HFFc6 (cell line): Measurements from ENCODE around the gene SF3B1. TPM values are rescaled to one million over a fixed set of nuclear protein-coding genes. Genes with fewer than 3 reads are reported as not detected.
"Not testable (repeated sequence)": the region's sequence is repeated elsewhere in the genome, so short reads cannot be mapped to it uniquely, and the experiment has no call there.

ENCODE experiments used
- DNase-seq: peaks from one replicate; pipeline ENCODE4 v3.0.0-alpha.2; 2018
- H3K27ac Mint-ChIP-seq: 2 replicates; pipeline ENCODE4 v1.8.0; 2020; ENCODE audit warnings: mild to moderate bottlenecking, mixed read lengths
- H3K27me3 Mint-ChIP-seq: 2 replicates; pipeline ENCODE4 v1.8.0; 2021; ENCODE audit warnings: mild to moderate bottlenecking, moderate library complexity, mixed read lengths; ENCODE audit not compliant: insufficient read depth
- H3K36me3 Mint-ChIP-seq: 2 replicates; pipeline ENCODE4 v1.8.0; 2021; ENCODE audit warnings: low read depth, mixed read lengths
- H3K4me1 Mint-ChIP-seq: 2 replicates; pipeline ENCODE4 v1.8.0; 2020; ENCODE audit warnings: low read depth, mixed read lengths
- H3K4me3 Mint-ChIP-seq: 2 replicates; pipeline ENCODE4 v1.8.0; 2020; ENCODE audit warnings: mild to moderate bottlenecking, moderate library complexity, mixed read lengths
- H3K9me3 Mint-ChIP-seq: 2 replicates; pipeline ENCODE4 v1.8.0; 2020; ENCODE audit warnings: mild to moderate bottlenecking, mixed read lengths
- total RNA-seq, 6 experiments: library from RNA; stranded (reverse); fragmentation: NEBNext Ultra II Directional; extraction: Animal tissue kit (Norgen Biotek cat#: 25700); gene quantifications; 2 replicates in 1 of 6; 3 replicates in 5 of 6; pipeline ENCODE4 v1.2.3, GENCODE V29; 2021
- TF ChIP-seq, protein P1 (sequence below): fragments of 200-600 bp; sonication (generic); IDR thresholded peaks from 2 replicates; pipeline ENCODE4 v1.5.0; 2021; ENCODE audit warnings: antibody characterized with exemption, mild to moderate bottlenecking

SF3B1 gene
- total RNA-seq, 6 experiments from 2014 or later, result 158 to 189 (median 175) TPM

DNA sequence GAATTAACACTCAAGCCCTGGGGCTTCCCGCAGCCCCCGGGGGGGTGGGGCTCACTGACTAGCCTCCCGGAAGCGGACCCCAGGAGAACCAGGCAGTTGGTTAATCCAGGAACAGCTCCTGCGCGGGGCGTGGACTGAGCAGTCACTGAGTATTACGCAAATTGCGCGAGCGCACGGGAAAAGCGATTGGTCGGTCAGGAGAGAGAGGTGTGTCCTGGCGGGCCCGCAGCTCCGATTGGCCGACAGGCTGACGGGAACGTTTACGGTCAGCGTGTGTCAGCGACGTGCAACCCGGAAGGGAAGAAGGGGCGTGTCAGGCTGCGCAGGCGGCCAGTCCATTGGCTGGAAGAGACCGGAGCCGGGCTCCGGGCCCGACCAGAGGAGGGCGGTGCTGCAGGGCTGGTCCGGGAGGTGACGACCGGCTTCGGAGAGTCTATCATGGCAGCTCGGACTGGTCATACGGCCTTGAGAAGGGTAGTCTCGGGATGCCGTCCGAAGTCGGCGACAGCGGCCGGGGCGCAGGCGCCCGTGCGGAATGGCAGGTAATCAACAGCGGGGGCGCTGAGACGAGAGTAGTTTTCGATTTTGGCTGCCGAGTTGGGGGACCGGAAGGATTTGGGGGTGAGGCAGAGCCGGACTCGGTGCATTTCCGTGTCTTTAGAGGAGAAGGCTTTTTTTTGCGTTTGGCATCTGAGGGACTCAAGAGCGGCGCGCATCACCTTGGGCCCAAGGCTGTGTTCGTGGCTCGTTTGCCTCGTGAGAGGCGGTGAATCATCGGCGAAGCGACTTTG is 18.5 kb upstream of the SF3B1 start, which contains the start of gene COQ10B:
Gene COQ10B, plus strand, starts transcription at position 430 of the 791 bp plus-strand sequence. Its CDS starts 9 bp downstream, at position 439.
- peak; percentile 100 for DNase-seq
- Mint-ChIP-seq H3K9me3 (no peaks in the 10 kb centered on the region), H3K4me1 (peaks cover 34% of the 10 kb centered on the region), H3K27me3 (peaks cover 4% of the 10 kb centered on the region), H3K36me3 (peaks cover 20% of the 10 kb centered on the region; the same call in 1 of the 2 replicates), H3K27ac (peak within 1 kb of the TSS; percentile 100), H3K4me3 (peak within 1 kb of the TSS; percentile 96)
- TF ChIP-seq, protein P1, sequence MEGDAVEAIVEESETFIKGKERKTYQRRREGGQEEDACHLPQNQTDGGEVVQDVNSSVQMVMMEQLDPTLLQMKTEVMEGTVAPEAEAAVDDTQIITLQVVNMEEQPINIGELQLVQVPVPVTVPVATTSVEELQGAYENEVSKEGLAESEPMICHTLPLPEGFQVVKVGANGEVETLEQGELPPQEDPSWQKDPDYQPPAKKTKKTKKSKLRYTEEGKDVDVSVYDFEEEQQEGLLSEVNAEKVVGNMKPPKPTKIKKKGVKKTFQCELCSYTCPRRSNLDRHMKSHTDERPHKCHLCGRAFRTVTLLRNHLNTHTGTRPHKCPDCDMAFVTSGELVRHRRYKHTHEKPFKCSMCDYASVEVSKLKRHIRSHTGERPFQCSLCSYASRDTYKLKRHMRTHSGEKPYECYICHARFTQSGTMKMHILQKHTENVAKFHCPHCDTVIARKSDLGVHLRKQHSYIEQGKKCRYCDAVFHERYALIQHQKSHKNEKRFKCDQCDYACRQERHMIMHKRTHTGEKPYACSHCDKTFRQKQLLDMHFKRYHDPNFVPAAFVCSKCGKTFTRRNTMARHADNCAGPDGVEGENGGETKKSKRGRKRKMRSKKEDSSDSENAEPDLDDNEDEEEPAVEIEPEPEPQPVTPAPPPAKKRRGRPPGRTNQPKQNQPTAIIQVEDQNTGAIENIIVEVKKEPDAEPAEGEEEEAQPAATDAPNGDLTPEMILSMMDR, result peak; percentile 62

DNA sequence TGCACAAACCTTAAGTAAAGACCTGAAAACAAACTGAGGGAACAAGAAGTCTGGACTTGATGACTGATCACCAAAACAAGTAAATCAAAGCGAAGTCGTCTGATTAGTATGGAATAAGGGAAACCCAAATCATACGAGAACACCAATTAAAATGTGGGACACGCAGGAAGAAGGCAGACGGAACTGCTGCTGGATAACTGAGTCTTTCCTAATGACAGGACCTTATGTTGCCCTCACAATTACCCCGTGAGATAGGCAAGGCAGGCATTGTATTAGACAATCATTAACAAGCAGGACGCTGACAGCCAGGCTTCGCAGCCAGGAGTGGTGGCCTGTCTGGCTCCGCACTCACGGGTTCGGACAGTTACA is 17.9 kb upstream of the SF3B1 start:
- peak overlapping the region; percentile 100 for H3K27ac Mint-ChIP-seq
- peak overlapping the region; percentile 96 for H3K4me3 Mint-ChIP-seq
- H3K9me3 Mint-ChIP-seq, result no peaks in the 10 kb centered on the region
- H3K4me1 Mint-ChIP-seq, result peaks cover 31% of the 10 kb centered on the region
- peaks cover 20% of the 10 kb centered on the region; the same call in 1 of the 2 replicates for H3K36me3 Mint-ChIP-seq
- TF ChIP-seq, protein P1, result no peak
- DNase-seq, result no peak
- H3K27me3 Mint-ChIP-seq, result peaks cover 4% of the 10 kb centered on the region

DNA sequence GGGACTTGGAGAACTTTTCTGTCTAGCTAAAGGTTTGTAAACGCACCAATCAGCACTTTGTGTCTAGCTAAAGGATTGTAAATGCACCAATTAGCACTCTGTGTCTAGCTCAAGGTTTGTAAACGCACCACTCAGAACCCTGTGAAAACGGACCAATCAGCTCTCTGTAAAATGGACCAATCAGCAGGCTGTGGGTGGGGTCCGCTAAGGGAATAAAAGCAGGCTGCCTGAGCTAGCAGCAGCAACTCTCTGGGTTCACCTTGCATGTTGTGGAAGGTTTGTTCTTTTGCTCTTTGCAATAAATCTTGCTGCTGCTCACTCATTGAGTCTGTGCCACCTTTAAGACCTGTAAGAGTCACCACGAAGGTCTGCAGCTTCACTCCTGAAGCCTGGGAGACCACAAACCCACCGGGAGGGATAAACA is 16.1 kb upstream of the SF3B1 start:
- H3K27ac Mint-ChIP-seq, result peak overlapping the region; percentile 28; the same call in 1 of the 2 replicates
- not testable (repeated sequence) for H3K9me3 Mint-ChIP-seq, H3K4me3 Mint-ChIP-seq, DNase-seq, H3K27me3 Mint-ChIP-seq
- peaks cover 20% of the 10 kb centered on the region; the same call in 1 of the 2 replicates for H3K36me3 Mint-ChIP-seq
- peaks cover 33% of the 10 kb centered on the region for H3K4me1 Mint-ChIP-seq

DNA sequence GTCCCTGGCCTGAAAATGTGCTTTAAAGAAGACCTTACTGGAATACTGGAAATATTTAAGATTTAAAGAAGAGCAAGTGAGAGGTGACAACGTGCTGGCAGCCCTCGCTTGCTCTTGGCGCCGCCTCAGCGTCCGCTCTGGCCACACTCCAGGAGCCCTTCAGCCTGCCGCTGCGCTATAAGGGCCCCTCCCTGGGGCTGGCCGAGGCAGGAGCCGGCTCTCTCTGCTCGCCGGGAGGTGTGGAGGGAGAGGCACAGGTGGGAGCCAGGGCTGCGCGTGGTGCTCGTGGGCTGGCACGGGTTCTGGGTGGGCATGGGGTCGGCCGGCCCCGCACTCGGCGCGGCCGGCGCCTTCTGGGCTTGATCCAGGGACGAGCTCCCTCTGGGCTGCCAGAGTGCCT is 15.6 kb upstream of the SF3B1 start:
- no peak for DNase-seq
- peaks cover 16% of the 10 kb centered on the region; the same call in 1 of the 2 replicates for H3K36me3 Mint-ChIP-seq
- H3K27ac Mint-ChIP-seq, result no peak overlapping the region
- no peaks in the 10 kb centered on the region for H3K9me3 Mint-ChIP-seq
- no peak overlapping the region for H3K4me3 Mint-ChIP-seq
- peaks cover 33% of the 10 kb centered on the region for H3K4me1 Mint-ChIP-seq
- TF ChIP-seq, protein P1, result no peak
- H3K27me3 Mint-ChIP-seq, result peaks cover 4% of the 10 kb centered on the region

DNA sequence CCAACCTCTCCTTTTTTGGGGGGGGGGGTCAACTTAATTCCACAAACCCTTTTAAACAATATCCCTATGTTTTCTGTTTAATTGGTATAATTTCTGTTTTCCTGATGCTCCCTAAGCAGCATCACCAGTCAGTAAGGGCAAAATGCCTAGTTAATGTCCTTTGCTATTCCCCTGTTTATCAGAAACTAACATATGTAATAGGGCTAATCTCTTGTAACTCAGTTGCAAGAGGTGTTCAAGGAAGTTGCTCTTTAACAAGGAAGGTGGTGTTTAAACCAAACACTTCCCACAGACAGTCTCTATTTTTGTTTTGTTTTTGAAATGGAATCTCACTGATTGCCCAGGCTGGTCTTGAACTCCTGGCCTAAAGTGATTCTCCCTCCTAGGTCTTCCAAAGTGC is 12.0 kb upstream of the SF3B1 start:
- H3K27me3 Mint-ChIP-seq, result no peaks in the 10 kb centered on the region
- no peak for DNase-seq
- peaks cover 23% of the 10 kb centered on the region for H3K4me1 Mint-ChIP-seq
- no peak overlapping the region for H3K4me3 Mint-ChIP-seq
- H3K9me3 Mint-ChIP-seq, result no peaks in the 10 kb centered on the region
- no peak overlapping the region for H3K27ac Mint-ChIP-seq
- H3K36me3 Mint-ChIP-seq, result no peaks in the 10 kb centered on the region
- TF ChIP-seq, protein P1, result no peak

DNA sequence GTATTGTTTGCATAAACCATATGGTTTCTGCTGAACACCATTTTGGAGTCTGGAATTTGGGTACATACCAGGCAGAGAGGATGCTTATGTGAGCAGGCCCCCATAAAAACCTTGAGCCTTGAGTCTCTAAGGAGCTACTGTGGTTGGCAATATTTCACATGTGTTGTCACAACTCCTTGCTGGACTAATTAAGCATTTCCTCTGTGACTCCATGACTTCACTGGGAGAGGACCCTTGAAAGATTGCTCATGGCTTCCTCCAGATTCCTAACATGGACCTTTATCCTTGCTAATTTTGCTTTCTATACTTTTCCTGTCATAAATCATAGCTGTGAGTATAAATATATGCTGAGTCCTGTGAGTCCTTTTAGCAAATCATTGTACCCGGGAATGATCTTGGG is 10.9 kb upstream of the SF3B1 start:
- H3K27ac Mint-ChIP-seq, result peak overlapping the region; percentile 30; the same call in 1 of the 2 replicates
- H3K9me3 Mint-ChIP-seq, result no peaks in the 10 kb centered on the region
- peaks cover 23% of the 10 kb centered on the region for H3K4me1 Mint-ChIP-seq
- TF ChIP-seq, protein P1, result no peak
- H3K4me3 Mint-ChIP-seq, result no peak overlapping the region
- peak; percentile 9 for DNase-seq
- H3K27me3 Mint-ChIP-seq, result no peaks in the 10 kb centered on the region
- H3K36me3 Mint-ChIP-seq, result no peaks in the 10 kb centered on the region
